ENCODE data around the gene SLC25A21.

- TF ChIP-seq CTCF (IDR thresholded peaks at IDR 0.05) (no peak), JUN (IDR thresholded peaks at IDR 0.05) (no peak), MAX (IDR thresholded peaks at IDR 0.05) (no peak), CEBPB (IDR thresholded peaks at IDR 0.05) (no peak), POLR2AphosphoS2 (conservative IDR thresholded peaks at IDR 0.05; ENCODE audit: low read length) (no peak), POLR2A (IDR thresholded peaks at IDR 0.05; ENCODE audit: low read length) (no peak), MYC (IDR thresholded peaks at IDR 0.05; ENCODE audit: borderline replicate concordance, low read length) (no peak), SREBF2 (IDR thresholded peaks at IDR 0.05) (no peak), KDM1A (IDR thresholded peaks at IDR 0.05; ENCODE audit: low read depth) (no peak), CBX8 (IDR thresholded peaks at IDR 0.05) (no peak)
Observed at GRCh38 chr14:37143475-37143874, 28.9 kb downstream of the SLC25A21 start.
